HG02759 (cell line): ENCODE data around the gene ALG11.

Experiments
- ATAC-seq: cut with Tn5 transposase; IDR thresholded peaks from one replicate; pipeline ENCODE4 v1.9.1; 2021; ENCODE audit warnings: mild to moderate bottlenecking, moderate library complexity; ENCODE audit not compliant: unreplicated experiment

Gene ALG11

DNA sequence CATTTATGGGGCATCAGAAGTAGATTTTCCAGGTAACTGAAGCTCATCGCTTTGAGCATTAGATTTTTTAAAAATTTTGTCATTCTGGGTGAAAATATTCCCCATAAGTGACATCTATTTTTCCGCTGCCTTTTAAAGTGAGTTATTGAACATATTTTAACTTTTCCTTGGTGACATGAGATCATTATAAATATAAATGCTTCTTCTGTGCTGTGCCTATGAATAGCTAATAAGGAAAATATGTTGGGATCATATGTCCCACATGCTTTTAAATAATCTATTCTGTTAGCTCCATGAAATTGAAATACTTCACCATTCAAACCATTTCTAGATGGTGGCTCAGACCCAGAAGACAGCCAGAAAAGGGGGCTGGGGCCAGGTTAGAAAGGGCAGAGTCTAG is 15.0 kb upstream of the ALG11 start:
- ATAC-seq = no peak

GRCh38 chr13:51997641-51998330 is 14.4 kb upstream of the ALG11 start:
- ATAC-seq = no peak

DNA sequence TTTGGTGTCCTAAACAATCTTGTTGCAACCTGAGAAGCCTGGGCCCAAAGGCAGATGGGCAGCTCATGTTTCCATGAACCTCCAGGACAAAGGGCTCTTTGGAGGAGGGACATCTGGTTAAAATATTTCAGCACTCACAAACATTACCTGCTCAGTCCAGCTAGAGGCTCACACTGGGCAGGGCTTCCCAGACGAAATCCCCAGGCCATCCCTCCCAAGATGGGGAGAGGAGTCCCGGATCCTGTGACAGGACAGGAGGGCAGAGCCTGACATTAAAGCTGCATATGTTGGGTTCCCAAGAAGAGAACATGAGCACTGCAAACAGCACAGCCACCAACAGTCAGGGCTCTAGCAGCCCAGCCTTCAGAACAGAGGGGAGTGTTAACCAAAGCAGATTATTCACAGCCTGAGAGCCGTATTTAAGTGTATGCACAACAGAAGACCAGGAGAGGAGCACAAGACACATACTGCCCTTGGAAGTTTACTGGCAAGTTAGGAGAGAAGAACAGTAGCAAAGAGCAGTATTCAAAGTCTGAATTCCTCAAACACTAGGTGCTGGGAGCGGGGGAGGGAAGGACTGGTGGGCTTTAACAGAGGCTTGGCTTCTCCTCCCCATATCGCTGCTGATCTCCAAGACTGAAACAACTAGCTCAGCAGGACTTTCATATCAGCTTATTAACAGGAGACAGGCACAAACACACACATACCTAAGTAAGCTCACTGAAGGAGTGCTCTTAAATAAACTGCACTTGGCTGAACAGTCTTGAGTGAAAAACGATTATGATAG is 13.3 kb upstream of the ALG11 start:
- ATAC-seq = no peak

DNA sequence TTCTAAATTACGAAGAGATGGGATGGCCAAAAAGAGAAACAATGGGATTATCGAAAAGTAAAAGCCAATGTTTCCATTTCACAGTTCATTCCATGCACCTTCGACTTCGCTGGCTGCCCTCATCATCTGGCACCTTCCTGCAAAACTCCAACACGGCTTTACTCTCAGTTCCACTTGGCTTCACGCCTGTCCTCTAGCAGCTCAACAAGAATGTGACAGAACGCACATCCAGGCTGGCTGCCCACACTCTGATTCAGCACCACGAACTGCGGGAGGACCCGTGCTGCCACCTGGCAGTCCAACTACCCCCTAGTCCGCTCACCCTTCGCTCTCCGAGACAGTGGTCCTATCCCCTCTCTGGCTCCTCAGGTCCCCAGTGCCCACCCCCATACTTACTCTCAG is 12.7 kb upstream of the ALG11 start:
- no peak for ATAC-seq

GRCh38 chr13:51999921-52000320 is 12.3 kb upstream of the ALG11 start:
- no peak for ATAC-seq

GRCh38 chr13:52001120-52001731 is 11.0 kb upstream of the ALG11 start:
- peak; percentile 73 for ATAC-seq

DNA sequence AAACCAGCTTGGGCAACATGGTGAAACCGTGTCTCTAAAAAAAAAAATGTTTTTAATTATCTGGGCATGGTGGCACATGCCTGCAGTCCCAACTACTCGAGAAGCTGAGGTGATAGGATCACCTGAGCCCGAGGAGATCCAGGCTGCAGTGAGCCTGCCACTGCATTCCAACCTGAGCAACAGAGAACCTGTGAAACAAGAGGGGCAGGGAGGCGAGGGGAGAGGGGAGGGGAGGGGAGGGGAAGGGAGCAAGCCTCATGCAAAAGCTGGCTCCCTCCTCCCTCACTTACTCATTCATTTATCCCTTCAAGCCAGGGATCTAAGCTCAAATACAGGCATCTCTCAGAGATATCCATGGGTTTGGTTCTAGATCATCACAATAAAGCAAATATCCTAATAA is 9.8 kb upstream of the ALG11 start:
- no peak for ATAC-seq

DNA sequence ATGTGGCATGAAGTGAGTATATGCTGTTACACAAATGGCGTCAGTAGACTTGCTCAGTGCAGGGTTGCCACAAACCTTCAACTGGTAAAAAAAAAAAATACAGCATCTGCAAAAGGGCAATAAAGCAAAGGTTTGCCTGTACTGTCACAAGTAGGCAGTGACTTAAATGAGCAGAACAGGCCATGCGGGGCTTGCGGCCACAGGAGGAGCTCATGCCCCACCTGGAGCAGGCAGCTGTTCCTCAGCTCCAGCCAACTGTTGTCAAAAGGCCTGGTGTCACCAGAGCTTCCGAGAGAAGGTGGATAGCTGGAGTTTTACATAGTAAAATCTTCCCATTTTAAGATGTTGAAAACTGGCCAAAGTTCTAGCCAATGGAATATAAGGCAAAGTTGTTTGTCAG is 8.7 kb upstream of the ALG11 start:
- ATAC-seq = no peak

- ATAC-seq = no peak
These were observed 7.6 kb upstream of the ALG11 start for GRCh38 chr13:52004511-52005170.

DNA sequence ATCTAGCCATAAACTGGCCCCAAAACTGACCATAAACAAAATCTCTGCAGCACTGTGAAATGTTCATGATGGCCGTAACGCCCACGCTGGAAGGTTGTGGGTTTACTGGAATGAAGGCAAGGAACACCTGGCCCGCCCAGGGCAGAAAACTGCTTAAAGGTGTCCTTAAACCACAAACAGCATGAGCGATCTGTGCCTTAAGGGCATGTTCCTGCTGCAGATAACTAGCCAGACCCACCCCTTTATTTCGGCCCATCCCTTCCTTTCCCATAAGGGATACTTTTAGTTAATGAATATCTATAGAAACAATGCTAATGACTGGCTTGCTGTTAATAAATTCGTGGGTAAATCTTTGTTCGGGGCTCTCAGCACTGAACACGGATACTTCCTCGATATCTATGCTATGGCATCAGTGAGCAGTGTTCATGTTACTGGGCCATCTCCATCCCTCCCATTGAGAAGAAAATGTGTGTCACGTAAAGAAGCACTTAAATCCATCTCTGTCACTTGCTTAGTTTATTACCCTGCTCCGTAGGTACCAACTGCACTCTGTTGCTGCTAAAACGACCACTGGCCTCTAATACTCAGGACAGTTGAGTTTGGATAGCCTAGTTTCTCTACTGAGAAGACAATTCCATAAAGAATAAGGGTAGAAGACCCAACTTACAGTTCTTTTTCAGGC is 6.2 kb upstream of the ALG11 start:
- ATAC-seq = no peak

DNA sequence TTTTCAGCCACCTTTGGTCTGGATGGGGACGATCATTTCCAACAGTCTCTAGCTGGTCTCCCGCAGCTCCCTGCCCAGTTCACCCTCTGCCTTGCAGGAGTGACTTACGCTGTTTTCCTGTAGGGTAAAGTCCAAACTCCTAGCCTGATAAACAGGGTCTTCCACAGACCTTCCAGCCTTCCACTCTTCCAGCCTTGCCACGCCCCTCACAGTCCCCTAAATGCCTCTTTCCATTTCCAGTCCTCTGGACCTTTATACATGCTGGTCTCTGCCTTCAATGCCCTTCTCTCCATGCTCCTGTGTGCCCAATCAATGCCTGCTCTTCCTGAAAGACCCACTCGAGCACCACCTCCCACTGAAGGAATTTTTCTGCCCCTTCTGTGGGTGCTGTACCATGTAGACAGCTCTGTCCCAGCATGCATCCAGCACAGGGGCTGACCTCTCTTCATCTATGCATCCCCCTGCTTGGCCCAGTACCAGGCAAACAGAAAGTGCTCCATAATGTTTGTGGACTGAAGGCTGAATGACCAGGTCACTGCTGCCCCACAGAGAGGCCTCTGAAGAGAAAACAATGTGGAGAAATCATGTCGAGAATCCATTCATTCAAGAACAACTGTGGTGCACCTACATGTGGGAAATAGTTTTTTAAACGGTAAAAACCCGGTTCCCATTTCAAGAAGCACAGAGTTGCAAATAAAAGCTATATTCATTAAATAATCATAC is 5.5 kb upstream of the ALG11 start:
- ATAC-seq = no peak

DNA sequence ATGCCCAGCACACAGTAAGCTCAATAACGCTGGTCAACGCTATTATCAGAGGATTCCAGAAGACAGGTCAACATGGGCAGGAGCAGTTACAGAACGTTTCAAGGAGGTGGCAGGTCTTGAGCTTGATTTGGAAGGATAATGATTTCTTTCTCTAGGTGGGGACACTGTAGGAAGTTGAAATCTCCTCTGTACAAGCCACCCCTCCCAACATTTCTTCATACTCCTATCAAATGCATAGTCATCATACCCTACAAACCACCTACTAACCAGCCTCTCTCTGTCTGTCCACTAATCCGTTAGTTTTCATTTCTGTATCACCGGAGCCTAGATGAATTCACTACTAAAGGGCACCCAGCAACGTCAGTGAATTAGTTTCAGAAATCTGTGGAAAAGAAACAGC is 2.3 kb upstream of the ALG11 start:
- no peak for ATAC-seq

DNA sequence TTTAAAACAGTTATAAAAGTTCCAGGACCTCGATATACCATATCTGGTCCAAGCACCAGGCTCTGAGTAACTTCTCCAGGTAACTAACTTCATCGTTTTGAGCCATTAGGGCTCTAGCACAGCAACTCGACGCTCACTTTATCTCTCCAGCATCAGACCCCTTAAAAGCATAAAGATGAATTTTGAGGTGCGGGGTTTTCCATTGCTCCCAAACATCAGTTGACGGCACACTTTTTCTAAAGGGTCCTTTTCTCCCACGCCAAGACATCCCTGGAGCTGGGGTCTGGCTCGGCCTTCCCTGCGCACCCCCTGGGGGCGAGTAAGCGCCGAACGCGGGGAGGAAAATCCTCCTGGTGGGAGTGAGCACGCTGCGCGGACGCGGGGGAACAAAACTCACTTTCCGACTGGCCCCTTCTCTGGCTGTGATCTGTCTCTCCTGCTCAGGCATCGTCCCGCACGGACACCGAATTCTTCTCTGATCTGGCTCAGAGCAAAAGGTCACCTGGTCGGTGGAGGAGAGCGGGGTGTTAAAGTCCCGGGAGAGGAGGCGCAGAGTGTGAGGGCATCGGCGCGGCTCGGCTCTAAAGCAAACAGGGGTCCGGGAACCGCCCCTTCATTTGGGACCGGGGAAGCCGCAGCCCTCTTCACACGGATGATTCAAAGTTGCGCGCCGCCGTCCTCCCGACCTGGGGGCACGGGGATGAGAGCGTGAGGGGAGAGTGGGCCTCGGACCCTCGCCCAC is 1.1 kb upstream of the ALG11 start, which contains the start of gene ATP7B:
Gene ATP7B (minus strand): TSS at position 561 of the 742 bp plus-strand sequence. CDS start 113 bp downstream, at position 448.
- peak; percentile 7 for ATAC-seq

- ATAC-seq = no peak
These were observed 276 bp downstream of the ALG11 start for GRCh38 chr13:52012512-52012836.

- no peak for ATAC-seq
These were observed 4.1 kb downstream of the ALG11 start for GRCh38 chr13:52016296-52016695.

DNA sequence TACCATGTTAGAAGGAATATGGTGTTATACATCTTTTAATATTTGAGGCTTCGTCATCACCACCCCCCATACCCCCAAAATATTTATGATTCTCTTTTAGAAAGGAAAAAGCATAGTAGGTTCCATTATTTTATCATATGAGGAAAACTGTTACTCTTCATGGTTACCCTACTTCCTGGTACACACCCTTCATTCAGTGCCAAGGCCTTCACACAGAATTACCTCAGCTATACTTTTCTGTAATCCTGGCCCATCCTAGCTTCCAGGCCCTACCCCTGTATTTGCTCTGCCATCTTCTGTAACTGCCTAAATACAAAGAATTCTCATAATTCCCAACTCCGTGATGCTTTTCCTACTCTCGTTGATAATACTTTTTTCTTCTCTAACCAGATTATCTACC is 8.0 kb downstream of the ALG11 start:
- ATAC-seq = no peak

DNA sequence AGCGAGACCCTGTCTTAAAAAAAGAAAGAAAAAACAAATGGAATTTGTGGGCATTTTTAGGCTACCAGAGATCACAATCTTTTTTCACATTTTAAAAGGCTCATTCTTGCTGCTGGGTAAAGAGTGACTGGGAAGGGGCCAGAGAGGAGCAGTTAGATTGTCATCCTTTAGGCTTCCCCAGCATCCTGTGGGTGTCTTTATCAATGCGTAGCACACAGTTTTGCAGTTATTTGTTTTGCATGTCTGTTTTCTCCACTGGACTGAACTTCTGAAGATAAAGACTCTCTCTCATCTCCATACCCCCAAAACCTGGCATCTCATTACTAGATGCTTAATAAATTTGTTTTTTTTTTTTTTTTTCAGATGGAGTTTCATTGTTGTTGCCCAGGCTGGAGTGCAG is 10.2 kb downstream of the ALG11 start:
- ATAC-seq = no peak

GRCh38 chr13:52024481-52024880 is 12.3 kb downstream of the ALG11 start, which contains the start of gene UTP14C:
UTP14C (plus strand) TSS chr13:52024691; CDS start chr13:52028805, 4,114 bp downstream.
- ATAC-seq = no peak

- ATAC-seq = no peak
These were observed 13.5 kb downstream of the ALG11 start for GRCh38 chr13:52025475-52026245.
